H1 (cell line): ENCODE data around the gene ROGDI. TPM values are rescaled to one million over a fixed set of nuclear protein-coding genes. Genes with fewer than 3 reads are reported as not detected.

Experiments
- CTCF ChIA-PET: fragments of 300-600 bp; sonication (Branson Sonifier 250); formaldehyde crosslinking; loops from one replicate; lab custom pipeline; 2021; ENCODE audit not compliant: partially characterized antibody; lab: Charles Lee
- POLR2A ChIA-PET: fragments of 300-600 bp; sonication (Branson Sonifier 250); formaldehyde crosslinking; loops from one replicate; lab custom pipeline; 2021; ENCODE audit warnings: inconsistent platforms; ENCODE audit not compliant: partially characterized antibody; lab: Charles Lee
- DNase-seq, 2 experiments: peaks; one replicate each; pipeline versions ENCODE4 v3.0.0 to v3.0.0-alpha.2; 2010 to 2022; ENCODE audit warnings: low spot score in 2 of 2, low read depth in 1 of 2, mixed read lengths in 1 of 2
- FAIRE-seq: peaks from 2 replicates; lab custom pipeline; 2011; peaks lifted over from hg19 to GRCh38; lab: Jason Lieb, UNC
- H2AFZ ChIP-seq: 2 replicates; pipeline ENCODE4 v1.8.1; 2012; ENCODE audit warnings: low read length, inconsistent platforms
- H2AK5ac ChIP-seq: 2 replicates; pipeline ENCODE4 v1.6.1; 2013; ENCODE audit warnings: low read depth, low read length
- H2BK120ac ChIP-seq: replicated peaks from 2 replicates; pipeline ENCODE3; 2013; ENCODE audit warnings: low read depth, low read length, inconsistent platforms
- H2BK12ac ChIP-seq: 2 replicates; pipeline ENCODE4 v1.6.1; 2013; ENCODE audit warnings: low read depth, low read length
- H2BK15ac ChIP-seq: 2 replicates; pipeline ENCODE4 v1.6.1; 2013; ENCODE audit warnings: low read length
- H2BK20ac ChIP-seq: 2 replicates; pipeline ENCODE4 v1.6.1; 2013; ENCODE audit warnings: low read length
- H2BK5ac ChIP-seq: 2 replicates; pipeline ENCODE4 v1.6.1; 2013; ENCODE audit warnings: low read depth, low read length
- H3K14ac ChIP-seq: 2 replicates; pipeline ENCODE4 v1.6.1; 2013; ENCODE audit warnings: inconsistent platforms; ENCODE audit not compliant: insufficient read length
- H3K18ac ChIP-seq: 2 replicates; pipeline ENCODE4 v1.6.1; 2013; ENCODE audit warnings: low read length; ENCODE audit errors: extremely low read depth
- H3K23ac ChIP-seq: 2 replicates; pipeline ENCODE4 v1.6.1; 2013; ENCODE audit warnings: inconsistent platforms; ENCODE audit not compliant: insufficient read length
- H3K23me2 ChIP-seq: 2 replicates; pipeline ENCODE4 v1.6.1; 2013; ENCODE audit warnings: low read depth, low read length
- H3K27ac ChIP-seq: 2 replicates; pipeline ENCODE4 v1.6.1; 2011; ENCODE audit warnings: low read depth, low read length, inconsistent platforms
- H3K27me3 ChIP-seq, 4 experiments: replicated peaks in 1 of 4; 1 replicate in 1 of 4; 2 replicates in 3 of 4; pipeline versions ENCODE4 v1.6.1 to v1.8.1; 2011 to 2013; ENCODE audit warnings: low read length in 3 of 4, mild to moderate bottlenecking in 3 of 4, inconsistent platforms in 2 of 4, mixed read lengths in 2 of 4, moderate library complexity in 1 of 4; ENCODE audit not compliant: control insufficient read depth in 3 of 4, insufficient read depth in 3 of 4; ENCODE audit errors: extremely low read depth in 1 of 4
- H3K36me3 ChIP-seq, 4 experiments: 2 replicates each; pipeline versions ENCODE4 v1.6.1 to v1.8.1; 2011 to 2013; ENCODE audit warnings: mild to moderate bottlenecking in 4 of 4, low read length in 3 of 4, moderate library complexity in 2 of 4, control low read depth in 1 of 4, inconsistent platforms in 1 of 4; ENCODE audit not compliant: insufficient read depth in 4 of 4, control insufficient read depth in 2 of 4
- H3K4ac ChIP-seq: replicated peaks from 2 replicates; pipeline ENCODE3; 2013; ENCODE audit warnings: low read length, low read depth, mixed read lengths, inconsistent platforms; ENCODE audit not compliant: insufficient read length
- H3K4me1 ChIP-seq, 4 experiments: replicated peaks in 1 of 4; 1 replicate in 1 of 4; 2 replicates in 3 of 4; pipeline versions ENCODE4 v1.6.1 to v1.8.1; 2011 to 2013; ENCODE audit warnings: low read length in 3 of 4, inconsistent platforms in 2 of 4, mixed read lengths in 1 of 4; ENCODE audit not compliant: insufficient read depth in 4 of 4, control insufficient read depth in 3 of 4
- H3K4me2 ChIP-seq, 2 experiments: 2 replicates each; pipeline versions ENCODE4 v1.6.1 to v1.8.1; 2011 to 2013; ENCODE audit warnings: low read depth in 2 of 2, low read length in 2 of 2, control low read depth in 1 of 2, inconsistent platforms in 1 of 2, mild to moderate bottlenecking in 1 of 2; ENCODE audit not compliant: insufficient read depth in 1 of 2
- H3K4me3 ChIP-seq, 4 experiments: fragments of 200-600, 300-600 bp in 1 of 4; sonication (generic), shearing (Covaris generic), sonication (Bioruptor Twin) in 1 of 4; 2 replicates each; pipeline versions ENCODE4 v1.5.1 to v1.8.1; 2011 to 2016; ENCODE audit warnings: low read length in 4 of 4, low read depth in 3 of 4, control low read depth in 2 of 4, inconsistent platforms in 2 of 4, mild to moderate bottlenecking in 2 of 4, mixed read lengths in 1 of 4, moderate library complexity in 1 of 4; ENCODE audit not compliant: insufficient read depth in 2 of 4; ENCODE audit errors: extremely low read depth in 1 of 4
- H3K56ac ChIP-seq: replicated peaks from 2 replicates; pipeline ENCODE3; 2013; ENCODE audit warnings: low read depth, mild to moderate bottlenecking, mixed read lengths, low read length, inconsistent platforms; ENCODE audit not compliant: insufficient read length
- H3K79me1 ChIP-seq: 2 replicates; pipeline ENCODE4 v1.6.1; 2013; ENCODE audit warnings: low read depth, low read length, control low read depth
- H3K79me2 ChIP-seq, 2 experiments: 2 replicates each; pipeline versions ENCODE4 v1.6.1 to v1.8.1; 2012 to 2013; ENCODE audit warnings: low read length in 2 of 2, mild to moderate bottlenecking in 2 of 2, inconsistent platforms in 1 of 2; ENCODE audit not compliant: insufficient read depth in 2 of 2, control insufficient read depth in 1 of 2
- H3K9ac ChIP-seq, 4 experiments: replicated peaks in 1 of 4; 1 replicate in 1 of 4; 2 replicates in 3 of 4; pipeline versions ENCODE4 v1.6.1 to v1.8.1; 2011 to 2013; ENCODE audit warnings: low read depth in 3 of 4, low read length in 3 of 4, control low read depth in 2 of 4, mild to moderate bottlenecking in 2 of 4, moderate library complexity in 2 of 4, inconsistent platforms in 1 of 4; ENCODE audit errors: extremely low read depth in 1 of 4
- H3K9me3 ChIP-seq, 2 experiments: 2 replicates each; pipeline versions ENCODE4 v1.6.1 to v1.8.1; 2012 to 2013; ENCODE audit warnings: mild to moderate bottlenecking in 2 of 2, moderate library complexity in 2 of 2, control low read depth in 1 of 2, inconsistent platforms in 1 of 2, low read depth in 1 of 2, low read length in 1 of 2, mixed read lengths in 1 of 2; ENCODE audit not compliant: insufficient read depth in 2 of 2
- H4K20me1 ChIP-seq, 2 experiments: replicated peaks in 1 of 2; 2 replicates each; pipeline versions ENCODE3 to v1.8.1; 2011 to 2013; ENCODE audit warnings: inconsistent platforms in 2 of 2, low read length in 2 of 2, mild to moderate bottlenecking in 1 of 2; ENCODE audit not compliant: insufficient read depth in 2 of 2, control insufficient read depth in 1 of 2
- H4K5ac ChIP-seq: 2 replicates; pipeline ENCODE4 v1.6.1; 2013; ENCODE audit warnings: low read length, low read depth, mixed read lengths, inconsistent platforms; ENCODE audit not compliant: insufficient read length
- H4K8ac ChIP-seq: 2 replicates; pipeline ENCODE4 v1.8.0; 2013; ENCODE audit warnings: mild to moderate bottlenecking, moderate library complexity, low read length, inconsistent platforms; ENCODE audit not compliant: insufficient read depth; ENCODE audit errors: extremely low read depth
- H4K91ac ChIP-seq: replicated peaks from 2 replicates; pipeline ENCODE3; 2013; ENCODE audit warnings: low read length, mixed read lengths, inconsistent platforms; ENCODE audit not compliant: insufficient read length
- ATF2 ChIP-seq: IDR thresholded peaks from 2 replicates; pipeline ENCODE4 v1.6.1; 2012; ENCODE audit warnings: low read length, inconsistent platforms
- E2F6 ChIP-seq: IDR thresholded peaks from 2 replicates; pipeline ENCODE4 v1.6.1; 2012; ENCODE audit warnings: inconsistent platforms
- GABPA ChIP-seq: IDR thresholded peaks from 2 replicates; pipeline ENCODE4 v1.6.1; 2011; ENCODE audit warnings: mild to moderate bottlenecking, low read length, moderate library complexity, borderline replicate concordance; ENCODE audit not compliant: insufficient read depth
- HDAC2 ChIP-seq, 2 experiments: fragments of 300-600 bp in 1 of 2; sonication (generic) in 1 of 2; IDR thresholded peaks; 2 replicates each; pipeline ENCODE4 v1.6.1; 2011 to 2012; ENCODE audit warnings: low read depth in 2 of 2, low read length in 2 of 2, mild to moderate bottlenecking in 2 of 2, moderate library complexity in 2 of 2, borderline replicate concordance in 1 of 2, inconsistent platforms in 1 of 2
- NANOG ChIP-seq: IDR thresholded peaks from 2 replicates; pipeline ENCODE4 v1.6.1; 2011; ENCODE audit warnings: low read length, low read depth, mild to moderate bottlenecking, inconsistent platforms; ENCODE audit not compliant: insufficient read depth, poor library complexity, severe bottlenecking
- WGBS, 2 experiments: shearing (Covaris generic) in 1 of 2; methylation state at CpG; one replicate each; pipeline versions ENCODE4 v1.1.6 to v1.1.7; 2013 to 2015; ENCODE audit warnings: low lambda C conversion rate in 2 of 2, mixed read lengths in 2 of 2, inconsistent platforms in 1 of 2, low coverage in 1 of 2, missing lambda C conversion rate in 1 of 2; ENCODE audit not compliant: insufficient replicate concordance in 2 of 2, insufficient coverage in 1 of 2, insufficient read length in 1 of 2; ENCODE audit errors: extremely low coverage in 1 of 2, missing lambda C conversion rate in 1 of 2; 5-methylcytosine and 5-hydroxymethylcytosine counted together
- polyA plus RNA-seq, 7 experiments: library from polyadenylated mRNA; depleted of rRNA in 3 of 7; stranded (reverse) in 5 of 7; unstranded in 2 of 7; fragments of >200 nt in 5 of 7; fragments of 200-250 nt in 2 of 7; gene quantifications; 1 replicate in 5 of 7; 2 replicates in 1 of 7; 4 replicates in 1 of 7; pipeline versions ENCODE4 v1.2.1 to v1.2.3, GENCODE V29; 2011 to 2013; ENCODE audit warnings: missing spikeins in 2 of 7, mixed read lengths in 2 of 7
- total RNA-seq: library from RNA; stranded (reverse); fragmentation: NEBNext Ultra II Directional; extraction: Animal tissue kit (Norgen Biotek cat#: 25700); gene quantifications from 2 replicates; pipeline ENCODE4 v1.2.1, GENCODE V29; 2021

ROGDI gene
- total and polyA plus RNA-seq, 2 of the 8 experiments (the other 6 are each of a cell fraction or from before 2014, with no cell fraction given) = 27.4 to 68.4 TPM

GRCh38 chr16:4806280-4806679 lies 3.8 kb upstream of the ROGDI start:
- no peaks in the 10 kb centered on the region for H3K9me3 ChIP-seq
- no peak overlapping the region for H3K56ac ChIP-seq
- peaks cover 6% of the 10 kb centered on the region; the same call in 1 of the 2 replicates for H3K23me2 ChIP-seq
- H2BK20ac ChIP-seq = no peak overlapping the region
- H3K27me3 ChIP-seq = no peaks in the 10 kb centered on the region
- H3K4me3 ChIP-seq = no peak overlapping the region
- no peaks in the 10 kb centered on the region for H3K79me2 ChIP-seq
- no peaks in the 10 kb centered on the region for H3K79me1 ChIP-seq
- no peak overlapping the region for H2BK5ac ChIP-seq
- peaks cover 3 to 35% (median 14%) of the 10 kb centered on the region in 4 experiments; a peak in 7 of 8 replicates for H3K36me3 ChIP-seq
- no peak overlapping the region for H3K18ac ChIP-seq
- no peak overlapping the region for H3K4ac ChIP-seq
- 92% methylated on average over 6 of the region's 6 CpGs; no CpG with 5 or more reads in 1 of the 2 experiments for WGBS, 2 experiments
- H2AFZ ChIP-seq = no peak overlapping the region
- FAIRE-seq = no peak
- H2BK120ac ChIP-seq = no peak overlapping the region
- ChIA-PET POLR2A (no interaction called here), CTCF (interaction anchor here (0.6 to 1.4 kb wide), 5 partner anchors 11 to 150 kb away, joined by 3 to 5 read pairs (median 3); no protein-coding TSS in a partner anchor)
- H2BK12ac ChIP-seq = no peak overlapping the region
- H4K8ac ChIP-seq = no peak overlapping the region
- H2AK5ac ChIP-seq = no peak overlapping the region
- no peak overlapping the region for H4K91ac ChIP-seq
- H3K4me2 ChIP-seq = no peak overlapping the region
- peaks cover 0 to 5% of the 10 kb centered on the region in 2 experiments for H4K20me1 ChIP-seq
- no peak for TF ChIP-seq ATF2
- no peak for TF ChIP-seq E2F6
- TF ChIP-seq NANOG = no peak
- TF ChIP-seq GABPA = no peak
- no peak for TF ChIP-seq HDAC2 (IDR thresholded peaks at IDR 0.05; ENCODE audit: borderline replicate concordance in 1 of 2, low read depth in 2 of 2, low read length in 2 of 2)
- H3K14ac ChIP-seq = no peak overlapping the region
- H3K9ac ChIP-seq = no peak overlapping the region
- H3K23ac ChIP-seq = no peak overlapping the region
- no peak overlapping the region for H3K27ac ChIP-seq
- peaks cover 0 to 6% (median 2%) of the 10 kb centered on the region in 4 experiments; a peak in 4 of 7 replicates for H3K4me1 ChIP-seq
- DNase-seq = no peak
- no peak overlapping the region for H4K5ac ChIP-seq
- H2BK15ac ChIP-seq = no peak overlapping the region
